Activated CD4-positive, alpha-beta memory T cell treated with anti-CD3 and anti-CD28 coated beads, Interleukin-2, amount 10 ng/mL, durations not matched to agents 7 days and 5 days (primary cell): Measurements from ENCODE around the gene EPSTI1. TPM values are rescaled to one million over a fixed set of nuclear protein-coding genes. Genes with fewer than 3 reads are reported as not detected.

Experiments used
- CTCF ChIA-PET: fragments of 350-600 bp; sonication (Branson Sonifier 250); formaldehyde crosslinking; loops from one replicate; lab custom pipeline; 2021; ENCODE audit warnings: antibody characterized with exemption, inconsistent platforms; lab: Charles Lee
- POLR2A ChIA-PET: fragments of 350-600 bp; sonication (Branson Sonifier 250); formaldehyde crosslinking; loops from one replicate; lab custom pipeline; 2021; ENCODE audit warnings: antibody characterized with exemption; lab: Charles Lee
- DNase-seq: peaks from one replicate; pipeline ENCODE4 v3.0.0-alpha.2; 2020
- H3K27ac Mint-ChIP-seq: one replicate; pipeline ENCODE4 v1.8.0; 2021; ENCODE audit warnings: mild to moderate bottlenecking, mixed read lengths
- H3K27me3 Mint-ChIP-seq: one replicate; pipeline ENCODE4 v1.8.0; 2021; ENCODE audit warnings: mixed read lengths
- H3K36me3 Mint-ChIP-seq: one replicate; pipeline ENCODE4 v1.8.0; 2021; ENCODE audit warnings: low read depth, mixed read lengths
- H3K4me1 Mint-ChIP-seq: one replicate; pipeline ENCODE4 v1.8.0; 2021; ENCODE audit warnings: mixed read lengths
- H3K4me3 Mint-ChIP-seq: one replicate; pipeline ENCODE4 v1.8.0; 2021; ENCODE audit warnings: mild to moderate bottlenecking, mixed read lengths
- H3K9me3 Mint-ChIP-seq: one replicate; pipeline ENCODE4 v1.8.0; 2021; ENCODE audit warnings: mixed read lengths
- total RNA-seq, 2 experiments: library from RNA; stranded (reverse); gene quantifications; one replicate each; pipeline ENCODE4 v1.2.3, GENCODE V29; 2021

Gene EPSTI1
- total RNA-seq, 2 experiments from 2014 or later, result 128 to 135 TPM

GRCh38 chr13:43021926-43022670, 30.1 kb upstream of the EPSTI1 start:
- H3K4me3 Mint-ChIP-seq, result no peak overlapping the region
- ChIA-PET POLR2A (interaction anchor here (2.2 to 4.8 kb wide), 3 partner anchors 15 to 62 kb away, joined by 9 to 77 read pairs (median 14); partner anchors contain the start of gene EPSTI1), CTCF (interaction anchor here (1.0 to 2.3 kb wide), 5 partner anchors 24 to 53 kb away, joined by 4 to 10 read pairs (median 6); partner anchors contain the start of gene EPSTI1)
- peaks cover 28% of the 10 kb centered on the region for H3K4me1 Mint-ChIP-seq
- H3K36me3 Mint-ChIP-seq, result peaks cover 6% of the 10 kb centered on the region
- H3K27me3 Mint-ChIP-seq, result no peaks in the 10 kb centered on the region
- no peaks in the 10 kb centered on the region for H3K9me3 Mint-ChIP-seq
- H3K27ac Mint-ChIP-seq, result no peak overlapping the region
- no peak for DNase-seq

DNA sequence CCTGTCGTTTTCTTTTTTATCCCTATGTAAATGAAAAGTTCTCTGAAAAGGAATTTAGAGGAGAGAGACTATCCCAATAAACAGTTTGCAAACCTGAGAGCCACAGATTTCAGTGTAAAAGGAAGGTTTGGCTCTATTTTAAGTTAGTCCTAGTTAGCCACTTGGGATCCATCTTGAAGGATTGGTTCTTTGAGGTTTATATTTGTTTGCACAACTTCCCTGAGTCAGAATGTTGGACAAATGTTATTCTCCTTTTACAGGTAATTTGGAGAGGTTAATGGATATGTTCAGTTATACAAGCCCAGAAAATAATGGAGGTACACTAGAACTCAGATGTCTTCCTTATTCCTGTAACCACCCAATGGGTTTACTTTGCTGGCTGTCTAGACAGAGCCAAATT, 28.8 kb upstream of the EPSTI1 start:
- ChIA-PET POLR2A (interaction anchor here (4.8 kb wide), 1 partner anchor 29 kb away, joined by 77 read pairs; the partner anchor contains the start of gene EPSTI1), CTCF (no interaction called here)
- no peak overlapping the region for H3K27ac Mint-ChIP-seq
- no peak overlapping the region for H3K4me3 Mint-ChIP-seq
- H3K36me3 Mint-ChIP-seq, result peaks cover 6% of the 10 kb centered on the region
- DNase-seq, result no peak
- H3K4me1 Mint-ChIP-seq, result peaks cover 25% of the 10 kb centered on the region
- H3K27me3 Mint-ChIP-seq, result no peaks in the 10 kb centered on the region
- H3K9me3 Mint-ChIP-seq, result no peaks in the 10 kb centered on the region

DNA sequence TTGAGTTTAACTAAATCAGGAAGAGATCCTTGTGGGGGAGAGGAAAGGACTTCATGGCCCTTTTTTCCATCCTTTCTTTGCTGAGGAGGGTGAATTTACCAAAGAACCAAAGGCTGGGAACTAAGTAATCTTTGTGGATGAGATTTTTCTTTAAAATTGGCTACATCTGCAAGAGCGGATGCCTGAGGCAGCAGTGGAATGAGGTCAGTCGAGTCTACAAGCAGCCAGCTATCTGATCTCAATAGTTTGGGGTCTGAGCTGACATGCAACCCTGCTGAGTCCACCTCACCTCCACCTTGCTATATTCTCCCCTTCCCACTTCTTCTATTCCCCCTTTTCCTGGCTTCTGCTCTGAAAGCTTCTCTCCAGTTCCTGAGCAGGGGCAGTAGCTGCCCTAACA, 27.8 kb upstream of the EPSTI1 start:
- Mint-ChIP-seq H3K36me3 (peaks cover 6% of the 10 kb centered on the region), H3K4me1 (peaks cover 20% of the 10 kb centered on the region), H3K27ac (no peak overlapping the region), H3K9me3 (no peaks in the 10 kb centered on the region), H3K4me3 (no peak overlapping the region), H3K27me3 (no peaks in the 10 kb centered on the region)
- ChIA-PET CTCF (no interaction called here), POLR2A (interaction anchor here (1.1 kb wide), 1 partner anchor 27 kb away, joined by 3 read pairs; no protein-coding TSS in a partner anchor)
- no peak for DNase-seq

GRCh38 chr13:43016226-43016625, 24.2 kb upstream of the EPSTI1 start:
- Mint-ChIP-seq H3K9me3 (no peaks in the 10 kb centered on the region), H3K4me3 (no peak overlapping the region), H3K27ac (no peak overlapping the region), H3K27me3 (no peaks in the 10 kb centered on the region), H3K4me1 (no peaks in the 10 kb centered on the region), H3K36me3 (no peaks in the 10 kb centered on the region)
- DNase-seq, result no peak
- ChIA-PET POLR2A (interaction anchor here (1.4 kb wide), 1 partner anchor 24 kb away, joined by 4 read pairs; the partner anchor contains the start of gene EPSTI1), CTCF (no interaction called here)

DNA sequence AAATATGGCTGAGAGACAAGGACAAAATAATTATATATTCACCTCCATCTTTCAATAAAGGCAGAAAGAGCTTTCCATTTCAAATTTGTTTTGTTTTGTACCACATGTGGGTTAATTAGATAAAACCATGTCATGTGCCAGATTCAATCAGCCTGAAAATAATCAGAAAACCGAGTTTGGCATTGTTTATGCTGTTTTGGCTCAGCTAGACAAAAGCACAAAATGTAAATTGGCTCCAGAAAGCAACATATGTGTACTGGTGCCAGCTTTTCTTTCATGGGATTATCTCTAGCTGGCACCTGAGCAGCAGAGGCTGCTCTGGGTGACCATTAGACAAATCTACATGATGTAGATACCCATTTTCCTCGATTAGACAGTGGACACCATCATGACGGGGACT, 22.1 kb upstream of the EPSTI1 start:
- H3K36me3 Mint-ChIP-seq, result no peaks in the 10 kb centered on the region
- no peaks in the 10 kb centered on the region for H3K9me3 Mint-ChIP-seq
- no peak overlapping the region for H3K27ac Mint-ChIP-seq
- H3K27me3 Mint-ChIP-seq, result no peaks in the 10 kb centered on the region
- POLR2A ChIA-PET, result interaction anchor here (0.9 to 1.0 kb wide), 2 partner anchors 10 to 22 kb away, joined by 4 to 5 read pairs; partner anchors contain the start of gene DNAJC15
- DNase-seq, result no peak
- H3K4me1 Mint-ChIP-seq, result no peaks in the 10 kb centered on the region
- CTCF ChIA-PET, result interaction anchor here (0.8 to 1.6 kb wide), 2 partner anchors 9 to 45 kb away, joined by 3 to 5 read pairs; partner anchors contain the start of gene DNAJC15
- H3K4me3 Mint-ChIP-seq, result no peak overlapping the region

GRCh38 chr13:43009506-43009905, 17.5 kb upstream of the EPSTI1 start:
- peaks cover 11% of the 10 kb centered on the region for H3K27me3 Mint-ChIP-seq
- no peaks in the 10 kb centered on the region for H3K9me3 Mint-ChIP-seq
- no peak overlapping the region for H3K27ac Mint-ChIP-seq
- no peaks in the 10 kb centered on the region for H3K36me3 Mint-ChIP-seq
- ChIA-PET CTCF (no interaction called here), POLR2A (no interaction called here)
- no peak overlapping the region for H3K4me3 Mint-ChIP-seq
- H3K4me1 Mint-ChIP-seq, result no peaks in the 10 kb centered on the region
- DNase-seq, result no peak

GRCh38 chr13:43008596-43008995, 16.6 kb upstream of the EPSTI1 start:
- POLR2A ChIA-PET, result no interaction called here
- DNase-seq, result no peak
- Mint-ChIP-seq H3K27me3 (peaks cover 11% of the 10 kb centered on the region), H3K36me3 (no peaks in the 10 kb centered on the region), H3K9me3 (no peaks in the 10 kb centered on the region), H3K27ac (no peak overlapping the region), H3K4me1 (no peaks in the 10 kb centered on the region), H3K4me3 (no peak overlapping the region)
- CTCF ChIA-PET, result no interaction called here

DNA sequence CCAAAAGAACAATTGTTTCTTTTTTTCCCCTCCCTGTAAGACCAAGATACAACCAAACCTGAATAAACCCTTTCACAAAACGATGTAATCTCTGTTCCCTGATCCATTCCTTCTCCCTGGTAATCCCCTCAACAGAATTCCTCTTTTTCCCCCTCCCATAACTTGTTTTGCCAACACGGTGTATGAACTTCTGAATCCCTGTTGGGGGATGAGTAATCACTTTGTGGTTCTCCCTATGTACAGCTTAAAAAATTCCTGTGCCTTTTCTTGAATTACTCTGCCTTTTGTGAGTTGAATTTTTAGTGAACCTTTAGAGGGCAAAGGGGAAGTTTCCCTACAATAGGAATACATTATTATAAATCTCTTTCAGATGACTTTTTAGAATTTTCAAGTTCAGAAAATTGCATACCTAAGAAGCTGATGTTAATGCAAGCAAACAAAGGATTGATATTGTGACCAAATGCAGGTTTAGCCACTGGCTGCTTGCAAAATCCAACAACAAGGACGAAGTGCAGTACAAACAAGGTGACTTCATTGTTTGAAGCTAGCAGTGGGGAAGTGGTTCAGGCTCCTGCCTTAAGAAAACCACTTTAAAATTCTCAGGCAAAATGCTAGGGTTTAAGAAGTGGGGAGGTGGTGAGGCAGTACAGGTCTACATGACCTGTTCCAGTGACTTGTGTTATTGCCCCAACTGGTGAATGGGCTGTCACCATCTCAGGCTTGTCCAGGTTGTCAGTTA, 15.0 kb upstream of the EPSTI1 start:
- H3K27me3 Mint-ChIP-seq, result peaks cover 11% of the 10 kb centered on the region
- H3K36me3 Mint-ChIP-seq, result no peaks in the 10 kb centered on the region
- peaks cover 8% of the 10 kb centered on the region for H3K9me3 Mint-ChIP-seq
- POLR2A ChIA-PET, result interaction anchor here (2.5 kb wide), 1 partner anchor 15 kb away, joined by 9 read pairs; the partner anchor contains the start of gene EPSTI1
- CTCF ChIA-PET, result no interaction called here
- H3K4me3 Mint-ChIP-seq, result no peak overlapping the region
- DNase-seq, result no peak
- no peak overlapping the region for H3K27ac Mint-ChIP-seq
- H3K4me1 Mint-ChIP-seq, result no peaks in the 10 kb centered on the region

DNA sequence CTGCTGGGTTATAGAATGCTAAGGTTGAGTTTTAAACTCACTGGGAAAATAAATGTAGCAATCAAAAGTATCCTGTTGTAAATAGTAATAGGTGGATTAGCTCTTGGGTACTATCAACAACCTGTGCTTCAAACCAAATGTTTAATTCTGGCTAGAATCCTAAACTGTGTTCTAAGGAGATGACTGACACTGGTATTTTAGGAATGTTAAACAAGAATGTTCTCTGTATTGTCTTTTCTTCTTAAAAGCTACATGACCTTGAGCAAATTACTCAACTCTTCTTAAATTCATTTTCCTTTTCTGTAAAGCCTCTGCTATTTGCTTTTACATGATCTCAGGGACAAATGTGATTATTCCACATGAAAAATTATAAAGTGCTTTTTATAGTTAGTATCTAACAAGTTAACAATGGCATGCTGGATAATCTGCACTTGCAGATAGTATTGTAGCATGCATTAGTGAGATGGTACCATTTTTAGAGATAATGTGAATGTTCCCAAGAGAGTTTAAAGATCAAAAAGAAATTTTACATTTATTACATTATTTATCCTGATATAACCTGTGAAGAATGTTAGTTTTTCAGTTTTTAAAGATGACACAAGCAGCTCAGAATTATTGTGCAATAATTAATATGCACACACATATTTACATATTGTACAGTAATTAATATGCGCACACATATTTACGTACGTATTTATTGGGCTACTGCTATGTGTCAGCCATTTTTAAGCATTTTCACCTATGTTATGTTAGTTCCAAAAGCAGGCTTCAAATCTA, 13.6 kb upstream of the EPSTI1 start:
- Mint-ChIP-seq H3K4me1 (no peaks in the 10 kb centered on the region), H3K36me3 (no peaks in the 10 kb centered on the region), H3K27me3 (peaks cover 11% of the 10 kb centered on the region), H3K4me3 (no peak overlapping the region), H3K9me3 (peaks cover 12% of the 10 kb centered on the region), H3K27ac (no peak overlapping the region)
- ChIA-PET CTCF (no interaction called here), POLR2A (interaction anchor here (2.5 kb wide), 1 partner anchor 14 kb away, joined by 9 read pairs; the partner anchor contains the start of gene EPSTI1)
- DNase-seq, result no peak

DNA sequence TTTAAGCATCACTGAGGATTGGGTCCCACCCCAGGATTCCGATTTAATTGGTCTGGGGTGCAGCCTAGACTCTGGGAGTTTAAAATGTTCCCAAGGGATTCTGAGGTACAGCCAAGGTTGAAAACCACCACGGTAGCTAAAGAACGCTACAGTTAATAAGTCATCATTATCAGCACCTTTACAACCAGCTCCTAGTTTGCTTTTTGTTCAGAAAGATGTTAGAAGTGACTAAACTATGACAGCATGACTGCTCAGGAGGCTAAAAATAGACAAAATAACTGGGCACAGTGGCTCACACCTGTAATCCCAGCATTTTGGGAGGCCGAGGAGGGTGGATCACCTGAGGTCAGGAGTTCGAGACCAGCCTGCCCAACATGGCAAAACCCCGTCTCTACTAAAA, 11.7 kb upstream of the EPSTI1 start:
- Mint-ChIP-seq H3K27me3 (peaks cover 11% of the 10 kb centered on the region), H3K4me1 (no peaks in the 10 kb centered on the region), H3K9me3 (peaks cover 12% of the 10 kb centered on the region), H3K36me3 (no peaks in the 10 kb centered on the region), H3K27ac (no peak overlapping the region), H3K4me3 (no peak overlapping the region)
- DNase-seq, result no peak
- ChIA-PET CTCF (no interaction called here), POLR2A (no interaction called here)

- Mint-ChIP-seq H3K4me3 (no peak overlapping the region), H3K27ac (no peak overlapping the region), H3K9me3 (peaks cover 12% of the 10 kb centered on the region), H3K36me3 (no peaks in the 10 kb centered on the region), H3K4me1 (peaks cover 1% of the 10 kb centered on the region), H3K27me3 (peaks cover 7% of the 10 kb centered on the region)
- ChIA-PET CTCF (no interaction called here), POLR2A (no interaction called here)
- no peak for DNase-seq
Observed at GRCh38 chr13:43003010-43003409, 11.0 kb upstream of the EPSTI1 start.

DNA sequence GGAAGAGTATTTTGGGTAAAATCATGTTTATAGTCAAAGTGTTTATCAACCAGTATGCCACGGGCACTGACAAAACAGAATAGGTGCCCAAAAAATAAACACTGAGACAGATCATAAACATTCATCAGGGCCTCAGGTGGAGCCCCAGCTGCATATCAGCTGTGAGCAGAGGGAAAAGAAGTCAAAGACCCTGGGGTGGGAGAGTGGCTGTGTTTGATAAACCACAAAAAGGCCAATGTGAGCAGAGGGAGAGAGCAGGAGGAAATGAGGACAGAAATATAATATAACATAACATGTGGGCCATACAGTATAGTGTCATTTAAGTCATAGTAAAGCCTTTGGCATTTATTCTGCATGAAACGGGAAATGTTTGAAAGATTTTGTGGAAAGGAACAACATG, 10.0 kb upstream of the EPSTI1 start:
- H3K27me3 Mint-ChIP-seq, result peaks cover 5% of the 10 kb centered on the region
- no peak overlapping the region for H3K4me3 Mint-ChIP-seq
- H3K36me3 Mint-ChIP-seq, result no peaks in the 10 kb centered on the region
- peaks cover 12% of the 10 kb centered on the region for H3K9me3 Mint-ChIP-seq
- ChIA-PET POLR2A (no interaction called here), CTCF (no interaction called here)
- no peak overlapping the region for H3K27ac Mint-ChIP-seq
- no peak for DNase-seq
- peaks cover 11% of the 10 kb centered on the region for H3K4me1 Mint-ChIP-seq
